GM18517 (cell line): ENCODE results near the gene CHRNB4.
"Not testable (repeated sequence)": the region's sequence is repeated elsewhere in the genome, so short reads cannot be mapped to it uniquely, and the experiment has no call there.

Source experiments
- ATAC-seq: cut with Tn5 transposase; IDR thresholded peaks from one replicate; pipeline ENCODE4 v1.9.1; 2021; ENCODE audit warnings: mild to moderate bottlenecking, moderate library complexity; ENCODE audit not compliant: unreplicated experiment

CHRNB4 gene, protein sequence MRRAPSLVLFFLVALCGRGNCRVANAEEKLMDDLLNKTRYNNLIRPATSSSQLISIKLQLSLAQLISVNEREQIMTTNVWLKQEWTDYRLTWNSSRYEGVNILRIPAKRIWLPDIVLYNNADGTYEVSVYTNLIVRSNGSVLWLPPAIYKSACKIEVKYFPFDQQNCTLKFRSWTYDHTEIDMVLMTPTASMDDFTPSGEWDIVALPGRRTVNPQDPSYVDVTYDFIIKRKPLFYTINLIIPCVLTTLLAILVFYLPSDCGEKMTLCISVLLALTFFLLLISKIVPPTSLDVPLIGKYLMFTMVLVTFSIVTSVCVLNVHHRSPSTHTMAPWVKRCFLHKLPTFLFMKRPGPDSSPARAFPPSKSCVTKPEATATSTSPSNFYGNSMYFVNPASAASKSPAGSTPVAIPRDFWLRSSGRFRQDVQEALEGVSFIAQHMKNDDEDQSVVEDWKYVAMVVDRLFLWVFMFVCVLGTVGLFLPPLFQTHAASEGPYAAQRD

DNA sequence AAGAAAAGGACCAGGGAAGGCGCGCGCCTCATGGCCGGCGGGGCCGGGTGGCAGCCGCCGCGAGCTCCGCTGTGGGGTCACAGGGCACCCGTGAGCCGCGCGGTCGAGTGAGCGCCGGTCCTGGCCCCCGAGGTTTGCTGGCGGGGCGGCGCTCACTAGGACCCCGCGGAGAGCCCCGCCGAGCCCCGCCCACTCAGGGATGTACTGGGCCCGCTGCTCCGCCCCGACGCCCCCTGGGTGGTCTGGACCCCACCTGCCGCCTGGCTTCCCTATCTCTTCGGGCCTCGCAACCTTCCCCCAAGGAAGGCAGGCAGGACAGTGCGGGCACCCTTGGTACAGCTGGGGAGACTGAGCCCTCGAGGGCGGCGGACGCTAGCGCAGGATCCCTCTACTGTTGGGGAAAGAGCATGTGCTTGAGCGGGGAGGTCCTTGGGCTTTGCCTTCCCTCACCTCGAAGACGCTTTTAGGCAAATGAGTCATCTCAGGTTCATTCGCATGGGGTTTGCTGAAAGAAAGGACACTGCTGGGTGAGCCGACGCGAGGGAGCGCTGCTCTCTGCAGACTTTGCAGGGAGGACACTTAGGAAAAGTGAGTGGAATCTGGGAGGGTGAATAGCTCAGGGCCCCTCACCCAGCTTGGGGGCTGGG lies at the start of gene CHRNB4:
TSS of gene CHRNB4 (minus strand) at position 109 of the 647 bp plus-strand sequence. CDS start at position 32, 77 bp downstream.
- no peak for ATAC-seq

DNA sequence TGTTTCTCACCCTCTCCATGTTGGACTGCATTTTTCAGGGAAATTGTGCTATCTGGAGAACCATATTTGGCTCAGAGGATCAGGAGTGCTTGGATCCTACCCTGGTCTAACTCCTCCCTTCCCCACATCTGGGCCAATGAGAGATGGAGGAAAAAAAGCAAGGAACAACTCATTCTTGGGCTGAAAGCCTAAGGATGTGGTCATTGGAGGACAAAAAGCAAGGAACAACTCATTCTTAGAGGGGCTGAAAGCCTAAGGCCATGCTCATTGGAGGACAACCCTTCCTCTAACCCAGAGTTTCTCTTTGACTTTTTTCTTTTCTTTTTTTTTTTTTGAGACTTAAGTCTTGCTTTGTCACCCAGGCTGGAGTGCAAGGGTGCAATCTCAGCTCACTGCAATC lies 48.6 kb upstream of the CHRNB4 start:
- ATAC-seq, result no peak

DNA sequence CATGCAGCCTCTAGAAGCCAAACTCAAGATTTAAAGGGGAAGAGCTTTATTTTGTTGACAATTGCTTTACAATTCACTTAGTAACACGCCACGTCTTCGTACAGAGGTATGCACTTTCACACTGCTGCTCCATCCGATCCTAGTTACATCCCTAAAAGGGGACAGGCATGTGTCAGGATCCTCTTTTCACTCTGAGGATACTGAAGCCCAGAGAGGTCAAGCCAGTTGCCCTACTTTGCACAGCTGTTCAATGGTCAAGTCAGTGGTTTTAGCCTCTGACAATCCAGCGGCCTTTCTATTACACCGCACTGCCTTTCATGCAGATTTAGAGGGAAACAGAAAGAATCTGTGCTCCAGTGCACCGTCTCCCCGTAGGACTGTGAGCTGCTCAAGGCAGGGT lies 44.9 kb upstream of the CHRNB4 start:
- no peak for ATAC-seq

DNA sequence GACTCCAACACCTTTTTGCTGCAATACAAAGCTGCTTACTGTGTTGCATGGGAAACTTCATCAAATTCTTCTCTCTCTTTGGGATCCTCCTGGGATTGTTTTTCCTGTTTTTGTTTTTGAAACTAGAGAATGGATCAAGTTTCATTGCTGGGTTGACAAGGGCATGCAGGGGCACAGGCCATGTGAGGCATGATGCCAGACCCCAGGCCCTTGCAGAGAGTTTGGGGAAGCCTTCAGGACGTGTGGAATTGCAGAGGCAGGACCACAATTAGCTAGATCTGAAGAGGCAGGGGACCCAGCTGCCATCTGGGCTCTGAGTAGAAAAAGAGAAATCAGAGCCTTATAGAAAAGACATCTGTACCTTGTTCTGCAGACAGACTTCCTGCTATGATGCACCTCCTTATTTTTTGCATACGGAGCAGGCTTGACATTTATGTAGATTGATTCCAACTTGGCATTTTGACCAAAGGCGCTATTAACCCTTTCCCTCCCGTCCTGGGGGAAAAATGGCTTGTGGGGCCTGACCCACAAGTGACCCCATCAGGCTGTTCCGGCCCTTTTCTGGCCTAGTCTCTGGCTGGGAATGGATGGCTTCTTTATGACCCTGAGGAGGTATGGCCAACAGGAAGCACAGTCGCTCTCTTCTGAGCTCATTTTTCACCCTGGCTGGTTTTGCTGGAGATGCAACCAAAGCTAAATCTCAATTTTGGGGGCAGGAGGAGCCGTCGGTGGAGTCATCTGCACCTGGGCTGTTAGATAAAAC lies 44.3 kb upstream of the CHRNB4 start:
- no peak for ATAC-seq

DNA sequence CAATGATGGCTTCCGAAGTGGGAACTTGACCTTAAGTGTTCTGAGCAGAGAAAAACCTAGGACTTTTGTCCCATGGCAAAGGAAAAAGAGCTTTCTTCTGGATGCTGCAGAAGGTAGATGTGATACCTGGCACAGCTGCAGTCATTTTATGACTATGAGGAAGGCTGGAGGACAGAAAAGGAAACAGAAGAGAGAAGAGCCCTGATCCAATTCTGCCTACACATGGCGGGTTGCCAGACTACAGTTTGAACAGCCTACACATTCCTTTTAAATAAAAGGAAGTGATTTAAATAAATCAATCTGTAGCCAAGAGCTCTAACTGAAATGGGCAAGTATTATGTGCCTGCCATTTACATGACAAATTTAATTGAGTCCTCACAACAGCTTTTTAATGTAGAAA lies 43.6 kb upstream of the CHRNB4 start:
- no peak for ATAC-seq

DNA sequence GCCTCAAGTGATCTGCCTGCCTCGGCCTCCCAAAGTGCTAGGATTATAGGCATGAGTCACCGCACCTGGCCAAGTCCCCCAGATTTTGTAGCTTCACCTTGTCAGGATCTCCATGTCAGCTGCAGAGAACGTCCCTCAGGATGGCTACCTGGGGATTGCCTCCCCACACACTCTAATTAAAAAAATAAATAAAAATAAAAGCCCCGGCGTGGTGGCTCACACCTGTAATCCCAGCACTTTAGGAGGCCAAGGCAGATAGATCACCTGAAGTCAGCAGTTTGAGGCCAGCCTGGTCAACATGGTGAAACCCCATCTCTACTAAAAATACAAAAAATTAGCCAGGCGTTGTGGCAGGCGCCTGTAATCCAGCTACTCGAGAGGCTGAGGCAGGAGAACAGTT lies 42.6 kb upstream of the CHRNB4 start:
- not testable (repeated sequence) for ATAC-seq

DNA sequence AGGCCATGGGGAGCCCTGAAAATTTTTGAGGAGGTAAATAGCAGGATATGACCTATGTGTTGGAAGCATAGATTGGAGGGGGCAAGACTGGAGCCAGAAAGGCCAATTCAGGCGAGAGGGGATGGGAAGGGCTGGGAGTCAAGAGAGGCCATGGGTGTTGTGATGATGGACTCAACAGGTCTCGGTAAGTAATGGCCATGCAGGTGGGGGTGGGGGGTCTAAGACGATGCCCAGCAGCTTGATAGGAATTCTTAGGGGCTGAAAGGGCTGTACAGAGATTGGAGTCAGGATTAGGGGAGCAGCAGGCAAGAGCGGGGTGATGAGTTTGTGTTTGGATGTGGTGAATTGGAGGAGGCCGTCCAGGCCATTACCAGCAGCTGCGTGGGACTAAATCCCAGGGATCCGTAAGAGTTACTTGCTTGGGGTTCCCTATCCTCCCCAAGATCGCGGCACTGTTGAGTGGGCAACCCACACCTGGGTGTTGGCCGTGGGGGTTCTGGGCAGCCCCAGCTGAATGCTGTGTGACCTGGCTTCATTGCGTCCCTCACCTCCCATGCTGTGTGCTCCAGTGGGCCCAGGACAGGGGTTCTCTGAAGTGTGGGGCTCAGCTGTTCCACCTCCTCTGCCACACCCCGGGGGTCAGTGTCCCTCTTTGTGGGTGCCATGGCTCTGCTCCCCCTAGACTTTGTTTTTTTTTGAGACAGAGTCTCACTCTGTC lies 41.8 kb upstream of the CHRNB4 start:
- ATAC-seq, result no peak

DNA sequence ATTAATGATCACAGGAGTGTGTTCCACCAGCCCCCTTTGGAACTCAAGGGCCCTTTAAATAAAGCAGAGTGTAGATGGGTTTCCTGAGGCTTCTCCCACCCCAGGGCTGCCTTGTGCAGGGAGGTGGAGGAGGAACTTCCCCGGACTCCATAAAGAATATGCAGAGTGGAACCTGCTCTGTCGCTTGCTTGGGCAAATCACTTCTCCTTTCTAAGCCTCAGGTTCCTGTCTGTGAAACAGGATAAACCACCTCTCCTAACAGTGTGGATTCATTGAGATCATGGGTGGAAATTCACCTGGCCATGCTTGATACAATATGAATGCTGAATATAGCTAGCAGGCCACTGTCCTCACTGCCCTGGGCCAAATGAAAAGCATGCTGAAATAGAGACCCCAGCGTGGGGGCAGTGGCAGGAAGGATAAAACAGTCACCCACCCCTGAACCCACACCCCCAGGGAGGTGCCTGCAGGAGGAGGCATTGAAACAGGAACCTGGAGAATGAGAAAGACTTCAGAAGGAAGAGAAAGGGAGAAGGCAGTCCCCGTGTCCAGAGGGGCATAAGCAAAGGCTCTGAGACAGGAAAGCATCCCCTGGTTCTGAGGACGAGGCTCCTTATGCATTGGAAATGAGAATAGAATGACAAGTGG lies 41.1 kb upstream of the CHRNB4 start:
- no peak for ATAC-seq

DNA sequence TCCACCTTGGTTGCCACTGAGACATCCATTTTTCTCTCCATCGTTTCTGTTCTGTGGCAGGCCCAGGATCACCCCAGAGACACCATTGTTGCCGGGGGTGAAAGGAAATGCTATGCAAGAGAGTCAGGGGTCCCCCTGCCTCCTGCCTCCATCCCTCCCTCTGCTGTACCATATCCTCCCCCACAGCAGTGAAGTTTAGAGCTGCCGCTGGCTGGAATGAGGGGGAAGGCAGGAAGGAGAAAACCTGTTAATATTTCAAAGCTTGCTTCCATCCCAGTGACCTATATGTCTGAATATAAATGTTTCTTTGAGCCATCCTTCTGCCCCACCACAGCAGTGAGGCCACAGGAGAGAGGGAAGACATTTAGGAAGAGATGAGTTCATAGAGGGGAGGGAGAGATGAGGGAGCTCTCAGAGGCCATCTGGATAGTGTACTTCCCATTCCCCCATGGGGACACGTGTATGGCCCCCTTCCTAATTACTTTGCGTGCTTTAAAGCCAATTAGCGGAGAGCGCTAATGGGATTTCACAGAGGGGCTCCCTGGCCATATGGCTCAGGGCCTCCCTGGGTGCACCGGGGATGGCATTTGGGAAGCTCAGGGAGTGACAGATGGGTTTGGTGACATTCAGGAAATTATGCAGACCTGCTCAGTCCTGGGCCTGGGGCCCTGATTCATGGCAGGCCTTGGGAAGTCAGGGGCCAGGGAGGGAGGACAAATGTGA lies 40.4 kb upstream of the CHRNB4 start:
- ATAC-seq, result no peak

DNA sequence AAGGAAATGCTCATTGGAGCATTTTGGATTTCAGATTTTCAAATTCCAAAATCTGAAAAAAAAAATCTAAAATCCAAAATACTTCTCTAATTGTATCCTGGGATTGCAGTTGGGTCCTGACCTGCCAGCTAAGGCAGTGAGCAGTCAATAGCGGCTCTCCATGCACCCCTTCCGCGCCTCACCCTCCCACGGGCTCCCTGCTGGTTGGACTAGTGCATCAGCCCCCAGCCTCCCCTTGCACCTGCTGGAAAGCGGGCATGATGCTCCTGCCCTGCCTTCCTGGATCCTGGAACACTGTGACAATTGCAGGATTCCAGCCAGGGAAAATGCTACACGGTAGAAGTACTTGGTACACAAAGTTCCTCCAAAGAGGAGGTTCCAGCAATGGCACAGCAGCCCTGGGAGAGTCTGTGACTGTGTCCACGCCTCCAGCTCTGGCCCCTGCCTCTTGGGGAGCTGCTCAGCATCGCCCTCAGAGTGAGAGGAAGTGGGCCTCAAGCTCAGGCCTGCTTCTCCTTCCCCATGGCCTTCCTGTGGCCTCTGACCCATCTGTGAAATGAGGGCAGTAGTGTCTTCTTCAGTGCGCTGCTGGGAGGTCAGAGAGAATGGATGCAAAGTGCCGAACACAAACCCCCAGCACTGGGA lies 39.5 kb upstream of the CHRNB4 start:
- ATAC-seq, result no peak

DNA sequence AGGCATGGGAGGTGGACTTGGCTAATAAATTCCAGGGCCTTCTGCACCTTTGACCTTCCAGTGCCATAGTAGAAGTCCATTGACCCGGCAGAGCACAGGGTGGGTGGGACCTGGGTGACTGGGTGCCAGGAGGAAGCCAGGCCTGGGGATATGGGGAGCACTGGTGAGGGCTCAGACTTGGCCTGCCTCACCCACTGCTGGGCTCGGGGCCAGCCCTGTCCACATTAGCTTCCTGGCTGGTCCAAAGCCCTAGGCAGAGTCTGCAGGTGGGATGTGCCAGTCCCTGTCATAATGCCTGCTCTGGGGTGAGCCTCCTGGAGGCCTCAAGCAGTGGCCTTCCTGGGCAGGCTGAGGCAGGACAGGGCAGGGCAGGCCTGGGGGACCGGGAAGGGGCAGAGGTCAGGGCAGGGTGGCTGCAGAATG lies 38.1 kb upstream of the CHRNB4 start:
- ATAC-seq, result no peak

DNA sequence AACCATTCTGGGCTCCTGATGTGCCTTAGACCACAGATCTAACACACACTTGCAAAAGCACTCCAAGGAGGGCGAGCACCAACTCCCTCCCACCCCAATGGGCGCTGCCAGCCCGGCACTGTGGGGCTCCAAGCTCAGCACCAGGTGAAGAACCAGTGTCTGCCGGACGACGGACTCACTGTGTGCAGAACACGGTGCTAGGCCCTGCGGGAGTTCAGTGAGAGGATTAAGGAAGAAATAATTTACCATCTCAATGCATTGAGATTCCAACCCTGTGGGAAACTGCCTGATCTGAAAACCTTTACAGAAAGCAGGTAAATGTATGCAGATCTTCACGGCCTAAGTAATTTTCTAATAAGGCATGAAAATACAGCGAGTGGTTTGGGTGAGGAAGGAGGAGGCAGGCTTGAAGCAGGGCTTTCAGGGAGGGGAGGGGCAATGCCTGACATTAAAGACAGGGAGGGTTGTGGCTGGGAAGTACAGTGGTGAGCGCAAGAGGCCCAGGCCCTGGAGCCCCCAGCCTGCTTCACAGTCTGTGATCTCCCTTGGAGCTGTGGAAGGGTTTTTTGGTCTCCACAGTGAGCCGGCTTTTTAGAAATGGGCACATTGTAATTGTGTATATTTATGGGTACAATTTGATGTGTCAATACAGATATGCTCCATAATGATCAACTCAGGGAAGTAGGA lies 35.6 kb upstream of the CHRNB4 start:
- no peak for ATAC-seq

DNA sequence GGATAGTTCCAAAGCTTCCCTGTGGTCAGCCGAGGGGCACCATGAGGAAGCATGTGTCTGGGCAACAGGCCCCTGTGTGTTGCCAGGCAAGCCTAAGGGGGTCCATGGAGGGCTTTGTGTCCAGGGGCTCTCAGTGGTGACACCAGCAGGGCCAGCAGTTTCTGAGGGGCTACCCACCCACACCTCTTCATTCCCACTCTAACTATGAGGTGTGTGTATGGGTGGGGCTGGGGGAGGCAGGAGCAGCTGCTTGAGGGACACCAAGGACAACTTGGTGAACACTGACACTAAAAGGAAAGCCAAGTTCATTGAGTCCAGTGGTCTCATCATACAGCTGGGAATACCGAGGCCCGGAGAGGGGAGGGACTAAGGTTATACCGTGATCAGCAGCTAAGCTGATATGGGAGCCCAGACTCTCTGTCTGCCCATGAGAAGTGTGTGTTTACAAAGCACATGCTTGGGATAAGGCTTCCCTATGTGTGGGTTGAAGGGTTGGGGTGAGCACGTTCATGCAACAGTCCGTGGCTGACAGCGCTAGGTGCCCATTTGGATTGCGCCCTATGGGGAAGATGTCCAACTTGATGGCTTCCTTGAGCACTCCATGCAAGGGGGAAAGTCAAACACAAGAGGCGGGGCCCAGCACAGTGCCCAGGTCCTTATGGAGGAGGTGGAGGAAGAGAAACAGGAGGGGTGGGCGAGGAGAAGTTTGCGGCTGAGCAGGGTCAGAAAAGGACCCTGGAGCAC lies 34.8 kb upstream of the CHRNB4 start:
- ATAC-seq, result no peak

DNA sequence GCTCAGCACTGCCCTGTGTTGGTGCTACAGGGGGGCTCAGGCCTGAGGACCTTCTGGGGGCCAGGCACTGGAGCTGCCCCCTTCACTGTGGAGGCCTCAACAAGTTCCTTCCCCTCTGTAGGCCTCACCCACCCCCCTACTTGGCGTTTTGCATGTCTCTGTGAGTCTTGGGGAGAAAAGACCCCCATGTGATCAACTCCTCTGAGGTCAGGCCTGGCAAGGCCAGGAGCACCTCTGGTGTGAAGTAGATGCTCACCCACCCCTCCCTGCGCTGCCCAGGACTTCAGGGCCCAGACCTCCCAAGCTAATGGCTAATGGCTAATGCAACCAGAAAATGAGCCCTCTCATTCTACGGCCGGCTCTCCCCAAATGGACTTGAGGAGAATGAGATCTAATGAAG lies 34.2 kb upstream of the CHRNB4 start:
- no peak for ATAC-seq

DNA sequence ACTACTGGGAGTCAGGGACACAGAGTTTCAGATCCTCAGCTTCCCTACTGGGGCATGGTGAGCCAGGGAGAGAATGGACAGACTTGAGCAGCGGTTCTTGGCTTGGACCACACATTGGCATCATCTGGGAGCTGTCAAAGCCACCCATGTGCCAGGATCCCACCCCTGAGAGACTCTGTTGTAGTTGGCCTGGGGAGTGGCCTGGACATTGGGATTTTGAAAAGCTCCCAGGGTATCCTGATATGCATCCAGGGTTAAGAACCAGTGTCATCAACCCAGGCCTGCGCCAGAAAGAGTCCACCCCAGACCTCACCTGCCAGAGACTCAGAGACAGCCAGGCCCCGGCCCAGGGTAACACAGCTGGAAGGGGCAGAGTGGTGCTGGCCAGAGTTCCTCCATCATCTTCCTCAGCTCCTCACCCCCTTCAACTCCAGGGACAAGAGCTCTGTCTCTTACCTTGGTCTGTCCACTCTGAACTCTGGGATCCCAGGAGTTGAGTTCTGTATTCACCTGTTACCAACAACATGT lies 33.0 kb upstream of the CHRNB4 start:
- no peak for ATAC-seq

DNA sequence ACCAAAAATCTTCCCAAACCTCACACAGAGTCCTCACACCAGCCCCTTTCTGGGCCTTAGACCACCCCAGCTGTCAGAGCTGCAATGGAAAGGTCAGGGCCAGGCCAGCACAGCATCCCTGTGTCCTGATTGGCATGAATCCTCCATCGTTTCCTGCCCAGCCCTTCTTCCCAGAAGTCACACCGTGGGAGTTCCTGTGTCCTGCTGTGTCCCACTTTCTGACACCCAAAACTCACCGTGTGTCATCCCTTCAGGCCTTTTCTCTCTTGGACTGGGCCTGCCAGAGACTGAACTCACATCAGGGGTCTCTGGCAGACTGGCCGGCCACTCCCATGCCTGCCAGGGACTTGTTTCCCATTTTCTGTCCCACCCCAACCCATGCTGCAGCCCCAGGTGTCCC lies 32.5 kb upstream of the CHRNB4 start:
- ATAC-seq, result no peak

DNA sequence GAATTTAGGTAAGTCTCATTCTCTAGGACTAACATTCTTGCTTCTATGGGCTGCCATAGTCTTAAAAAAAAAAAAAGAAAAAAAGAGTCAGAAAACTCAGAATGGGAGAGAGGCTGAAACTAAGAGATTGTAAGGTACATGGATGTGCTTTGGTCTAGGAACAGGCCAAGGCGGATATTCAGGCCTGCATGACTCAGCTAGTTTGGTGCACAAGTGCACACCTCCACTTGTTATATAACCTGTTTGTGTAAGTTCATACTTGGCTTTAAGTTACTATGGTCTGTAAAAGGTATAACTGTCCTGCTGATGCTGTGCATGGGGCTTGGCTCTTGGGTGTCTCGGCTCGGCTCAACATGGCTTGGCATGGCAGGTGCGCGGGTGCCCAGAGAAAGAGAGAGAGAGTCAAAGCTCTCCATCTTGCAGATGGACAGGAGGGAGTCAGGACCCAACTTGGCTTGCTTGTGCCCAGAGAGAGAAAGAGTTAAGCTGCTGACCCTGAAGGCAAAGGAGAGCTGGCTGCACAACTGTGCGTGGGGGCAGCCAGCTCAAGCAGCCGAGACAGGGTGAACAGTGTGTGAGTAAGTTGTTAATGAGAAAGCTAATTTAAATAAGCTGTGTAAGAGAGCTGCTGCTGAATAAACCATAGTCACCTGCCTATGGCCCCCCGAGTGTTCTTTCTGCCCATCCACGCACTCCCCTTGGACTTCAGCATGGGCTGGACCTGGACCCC lies 31.4 kb upstream of the CHRNB4 start:
- no peak for ATAC-seq
